Measurements from ENCODE around the gene ESPNL.

Gene ESPNL

DNA sequence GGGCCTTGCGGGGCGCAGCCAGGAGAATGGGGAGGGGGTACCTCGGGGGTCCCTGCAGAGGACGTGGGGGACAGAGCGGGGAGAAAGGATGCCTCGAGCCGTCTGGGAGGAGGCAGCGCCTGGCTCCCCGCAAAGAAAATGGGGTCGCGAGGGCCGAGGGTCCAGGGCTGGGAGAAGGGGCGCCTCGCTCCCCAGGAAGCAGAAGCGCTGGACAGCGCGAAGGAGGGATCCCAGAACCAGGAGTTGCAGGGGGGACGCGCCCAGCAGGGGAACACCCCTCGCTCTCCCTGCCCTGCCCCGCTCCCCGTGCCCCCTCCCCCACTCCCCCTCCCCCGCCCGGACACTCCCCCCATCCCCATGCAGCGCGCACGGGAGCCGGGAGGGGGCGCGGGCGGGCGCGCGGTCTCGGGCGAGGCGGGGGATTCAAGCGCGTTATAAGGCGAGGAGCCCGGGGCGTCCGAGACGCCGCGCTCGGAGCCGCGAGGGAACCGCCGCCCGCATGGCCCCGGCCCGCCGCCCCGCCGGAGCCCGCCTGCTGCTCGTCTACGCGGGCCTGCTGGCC lies 58.5 kb downstream of the ESPNL start, which contains the start of gene ERFE:
Gene ERFE, plus strand, starts transcription at position 462 of the 562 bp plus-strand sequence. Its CDS starts 38 bp downstream, at position 500.
- DNase-seq (ENCODE audit: low read depth), result no peak

DNA sequence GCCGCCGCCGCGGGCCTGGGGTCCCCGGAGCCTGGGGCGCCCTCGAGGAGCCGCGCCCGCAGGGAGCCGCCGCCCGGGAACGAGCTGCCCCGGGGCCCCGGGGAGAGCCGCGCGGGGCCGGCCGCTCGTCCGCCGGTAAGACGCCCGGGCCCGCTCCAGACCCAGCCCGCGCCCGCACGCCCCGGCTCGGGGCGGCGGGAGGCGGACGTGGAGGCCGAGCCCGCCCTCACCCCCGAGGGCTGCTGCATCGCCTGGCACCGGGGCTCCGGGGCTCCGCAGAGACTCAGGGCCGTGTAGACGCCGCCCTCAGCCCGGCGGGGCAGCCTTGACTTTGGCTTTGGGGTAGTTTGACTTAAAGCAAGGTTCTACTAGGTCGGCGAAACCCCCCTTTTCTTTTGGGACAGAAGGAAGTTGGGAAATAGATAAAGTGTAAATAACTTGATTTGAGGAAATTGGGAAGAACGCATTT lies 59.0 kb downstream of the ESPNL start:
- no peak for DNase-seq (ENCODE audit: low read depth)

- no peak for DNase-seq (ENCODE audit: low read depth)
Observed at GRCh38 chr2:238159661-238160205, 59.6 kb downstream of the ESPNL start.

- DNase-seq (ENCODE audit: low read depth), result no peak
Observed at GRCh38 chr2:238160206-238161129, 60.3 kb downstream of the ESPNL start.

- no peak for DNase-seq (ENCODE audit: low read depth)
Observed at GRCh38 chr2:238161291-238162051, 61.3 kb downstream of the ESPNL start.

DNA sequence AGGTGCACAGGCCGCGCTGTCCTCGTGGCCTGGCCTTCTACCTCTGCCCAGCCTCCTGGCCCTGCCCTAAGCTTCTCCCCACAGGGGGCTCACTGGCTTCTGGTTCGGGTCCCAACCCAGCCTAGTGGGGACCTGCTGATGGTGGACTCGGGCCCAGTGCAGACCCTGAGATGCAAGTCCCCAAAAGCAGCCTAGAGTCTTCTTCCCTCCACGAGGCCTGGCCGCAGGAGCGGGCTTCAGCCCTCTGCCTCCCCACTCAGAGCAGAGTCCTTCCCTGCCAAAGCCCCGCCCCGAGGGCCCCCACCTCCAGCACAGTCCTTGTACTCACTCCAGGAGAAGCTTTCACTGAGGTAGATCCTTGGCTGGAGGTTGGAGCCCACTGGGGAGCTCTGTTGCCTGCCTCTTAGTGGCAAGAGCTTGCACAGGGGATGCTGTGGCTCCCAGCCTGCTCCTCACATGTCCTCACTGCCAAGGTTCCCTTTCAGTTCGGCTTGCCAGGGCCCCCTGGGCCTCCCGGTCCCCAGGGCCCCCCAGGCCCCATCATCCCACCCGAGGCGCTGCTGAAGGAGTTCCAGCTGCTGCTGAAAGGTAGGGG lies 62.2 kb downstream of the ESPNL start:
- DNase-seq (ENCODE audit: low read depth), result no peak

GRCh38 chr2:238162846-238163441 lies 62.8 kb downstream of the ESPNL start:
- DNase-seq (ENCODE audit: low read depth), result no peak

GRCh38 chr2:238163481-238164198 lies 63.5 kb downstream of the ESPNL start:
- no peak for DNase-seq (ENCODE audit: low read depth)

DNA sequence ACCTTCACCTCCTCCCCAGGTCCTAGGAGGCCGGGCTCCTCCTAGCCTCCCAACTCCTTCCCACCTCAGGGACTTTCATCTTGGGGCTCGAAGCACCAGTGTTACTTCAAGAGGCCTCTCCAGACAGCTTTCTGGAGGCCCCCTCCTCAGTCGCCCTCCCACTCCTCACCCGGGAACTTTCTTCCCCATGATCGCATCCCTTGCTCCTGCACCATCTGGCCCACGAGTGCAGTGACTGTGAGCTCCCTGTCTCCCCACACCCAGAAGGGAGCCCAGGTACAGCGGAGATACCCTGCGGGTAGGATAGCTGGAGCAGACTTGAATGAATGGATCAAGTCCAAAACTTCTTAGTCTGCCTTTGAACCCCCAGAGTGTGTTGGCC lies 64.8 kb downstream of the ESPNL start:
- no peak for DNase-seq (ENCODE audit: low read depth)

DNA sequence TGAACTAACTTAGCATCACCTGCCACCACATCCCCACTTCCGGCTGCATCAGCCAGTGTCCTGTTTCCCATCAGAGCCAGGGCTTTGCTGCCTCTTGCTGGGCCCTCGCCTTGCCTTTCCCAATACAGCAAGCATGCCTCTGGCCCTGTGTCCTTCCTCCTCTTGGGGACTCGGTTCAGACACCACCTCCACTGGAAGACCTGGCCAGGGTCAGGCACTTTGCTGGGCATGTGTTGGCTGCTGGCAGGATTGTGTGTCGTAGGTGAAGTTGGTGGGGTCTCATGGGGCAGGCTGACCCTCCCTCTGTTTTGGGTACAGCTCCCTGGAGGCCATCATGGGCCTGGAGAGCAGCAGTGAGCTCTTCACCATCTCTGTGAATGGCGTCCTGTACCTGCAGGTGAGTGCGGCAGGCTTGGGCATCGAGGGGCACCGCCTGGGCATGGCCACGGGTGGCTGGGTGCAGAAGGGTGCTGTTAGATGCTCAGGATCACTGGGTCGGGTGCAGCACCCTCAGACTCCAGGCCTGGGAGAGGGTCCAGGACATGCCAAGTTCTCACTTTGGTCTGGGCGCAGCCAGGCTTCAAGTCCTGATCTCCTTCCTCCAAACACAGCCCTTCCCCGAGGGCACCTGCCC lies 65.3 kb downstream of the ESPNL start:
- DNase-seq (ENCODE audit: low read depth), result no peak

- DNase-seq (ENCODE audit: low read depth), result no peak
Observed at GRCh38 chr2:238166391-238167343, 66.5 kb downstream of the ESPNL start.

DNA sequence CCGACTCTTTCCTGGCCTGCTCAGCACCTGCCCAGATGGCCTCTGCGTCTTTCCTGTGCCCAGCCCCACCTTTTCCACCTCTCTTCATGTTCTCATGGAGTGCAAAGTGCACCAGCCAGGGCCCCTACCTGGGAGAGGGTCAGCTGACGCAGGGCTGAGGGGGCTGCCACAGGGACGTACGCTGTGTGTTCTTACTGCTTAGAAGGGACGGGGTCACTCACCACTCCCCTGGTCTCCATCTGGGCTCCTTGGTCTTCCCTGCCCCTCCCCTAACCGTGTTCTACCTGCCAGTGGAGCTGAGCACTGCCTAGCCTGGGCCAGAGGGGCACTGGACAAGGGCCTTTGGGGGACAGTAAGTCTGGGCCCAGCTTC lies 67.2 kb downstream of the ESPNL start:
- DNase-seq (ENCODE audit: low read depth), result no peak

DNA sequence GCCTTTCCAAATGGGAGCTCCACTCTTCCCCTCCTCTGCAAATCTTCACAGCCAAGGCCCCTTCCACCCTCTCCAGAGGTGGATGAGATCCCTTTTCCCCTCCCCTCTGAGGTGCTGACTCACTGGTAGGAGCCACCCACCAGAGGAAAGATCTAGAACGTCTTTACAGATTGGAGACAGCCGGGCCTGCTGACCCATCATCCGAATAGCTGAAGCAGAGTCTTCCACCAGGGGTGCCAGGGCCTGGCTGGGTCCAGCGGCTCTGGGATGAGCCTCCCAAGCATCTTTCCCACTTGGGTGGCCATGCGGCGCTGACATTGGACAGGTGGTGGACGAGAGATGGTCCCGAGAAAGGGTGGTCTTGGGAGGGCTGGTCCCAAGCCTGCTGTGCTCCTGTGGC lies 67.6 kb downstream of the ESPNL start:
- peak; percentile 40 for DNase-seq (ENCODE audit: low read depth)

DNA sequence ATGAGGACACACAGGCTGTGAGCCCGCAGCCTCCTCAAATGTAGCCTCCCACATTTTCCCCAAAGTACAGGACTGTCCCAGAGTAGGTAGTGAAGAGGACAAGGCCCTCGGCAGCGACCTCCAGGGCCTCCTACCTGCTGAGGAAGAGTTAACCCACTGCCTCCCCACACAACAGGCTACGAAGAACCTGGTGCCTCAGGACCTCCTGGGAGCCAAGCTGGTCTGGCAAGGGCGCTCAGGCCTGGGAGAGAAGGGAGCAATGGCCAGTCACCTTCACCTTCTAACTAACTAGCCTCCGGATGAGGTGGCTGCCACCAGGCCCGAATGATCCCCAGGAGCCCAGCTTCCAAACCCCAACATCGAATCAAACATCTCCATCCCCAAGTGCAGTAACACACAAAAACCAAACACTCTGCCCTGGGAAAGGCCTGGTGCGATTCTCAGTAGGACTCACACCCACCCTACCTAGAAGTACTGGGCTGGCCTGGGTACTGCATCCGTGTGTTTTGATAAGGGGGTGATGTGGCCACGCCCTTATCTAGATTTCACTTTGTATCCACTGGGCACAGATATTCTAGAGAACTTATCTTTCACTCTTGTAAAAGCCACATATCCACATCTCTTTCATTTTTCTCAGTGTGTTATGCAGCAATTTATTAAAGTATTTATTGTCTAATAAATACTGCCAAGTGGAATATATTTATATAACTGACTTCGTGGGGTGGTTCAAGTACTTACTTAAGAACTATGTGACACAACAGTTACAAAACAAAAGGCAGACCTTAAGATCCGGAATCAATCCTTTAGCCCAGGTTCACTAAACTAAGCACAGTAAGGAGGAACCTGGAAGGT lies 68.3 kb downstream of the ESPNL start:
- DNase-seq (ENCODE audit: low read depth), result no peak

- DNase-seq (ENCODE audit: low read depth), result peak; percentile 92
Observed at GRCh38 chr2:238169048-238169707, 69.0 kb downstream of the ESPNL start.

GRCh38 chr2:238169708-238170251 lies 69.6 kb downstream of the ESPNL start:
- DNase-seq (ENCODE audit: low read depth), result peak; percentile 95

DNA sequence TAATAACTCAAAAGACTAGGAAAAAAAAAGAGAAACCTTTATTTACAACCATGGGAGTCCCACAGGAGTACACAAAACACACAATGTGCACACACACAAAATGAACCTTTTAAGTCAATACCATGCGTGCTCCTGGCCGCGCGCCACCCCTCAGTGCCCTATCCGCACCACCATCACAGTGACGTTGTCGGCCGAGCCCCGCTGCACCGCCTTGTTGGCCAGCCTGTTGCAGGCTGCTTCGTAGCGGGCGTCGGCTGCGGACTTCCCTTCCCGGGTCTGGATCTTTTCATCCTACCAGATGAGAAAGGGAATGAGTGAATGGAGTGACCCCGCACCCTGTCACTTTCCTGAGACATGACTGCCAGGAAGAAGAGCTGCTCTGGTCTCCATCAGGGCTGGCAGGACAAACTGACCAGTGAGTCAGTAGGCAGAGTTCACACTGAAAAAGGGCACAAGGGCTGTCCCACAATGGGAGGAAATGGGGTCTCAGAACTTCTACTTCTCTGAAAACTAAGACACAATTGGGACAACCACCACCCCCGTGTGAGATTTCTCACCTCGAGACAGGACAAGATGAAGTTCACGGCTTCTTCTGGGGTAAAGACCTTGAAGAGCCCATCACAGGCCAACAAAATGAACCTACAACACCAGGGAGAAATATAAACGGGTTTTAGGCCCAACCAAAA lies 70.4 kb downstream of the ESPNL start:
- DNase-seq (ENCODE audit: low read depth), result no peak

Data from amniotic epithelial cell (primary cell).